SK-N-SH (cell line): ENCODE results near the gene MKRN2. TPM values are rescaled to one million over a fixed set of nuclear protein-coding genes. Genes with fewer than 3 reads are reported as not detected.
A peak's percentile ranks its signal among the peaks of the same experiment; 100 is the strongest.

ENCODE experiments used
- CTCF ChIA-PET: fragments of 300-600, 350-600 bp; formaldehyde crosslinking; extraction: SDS; loops from one replicate; lab custom pipeline; 2021; lab: Yijun Ruan, JAX
- POLR2A ChIA-PET: fragments of 350-600 bp; sonication (Branson Sonifier 250); formaldehyde crosslinking; extraction: SDS; loops from one replicate; lab custom pipeline; 2020; ENCODE audit warnings: antibody characterized with exemption, inconsistent platforms; lab: Yijun Ruan, JAX
- DNase-seq: peaks from one replicate; pipeline ENCODE4 v3.0.0; 2012
- H2AFZ ChIP-seq: fragments of 200-600 bp; sonication (generic); 2 replicates; pipeline ENCODE4 v1.8.1; 2016; ENCODE audit warnings: antibody characterized with exemption, mild to moderate bottlenecking, low read depth
- H3F3A ChIP-seq: fragments of 200-600 bp; sonication (generic); replicated peaks from 2 replicates; pipeline ENCODE3; 2016; ENCODE audit warnings: antibody characterized with exemption, mild to moderate bottlenecking; ENCODE audit not compliant: insufficient read depth
- H3K27ac ChIP-seq, 2 experiments: fragments of 200-500 bp in 1 of 2; fragments of 200-600 bp in 1 of 2; sonication (Bioruptor generic) in 1 of 2; sonication (generic), shearing (Covaris generic) in 1 of 2; 2 replicates each; pipeline versions ENCODE4 v1.5.1 to v1.6.1; 2014 to 2016; ENCODE audit warnings: low read depth in 2 of 2, inconsistent platforms in 1 of 2, low read length in 1 of 2, mild to moderate bottlenecking in 1 of 2, mixed read lengths in 1 of 2
- H3K27me3 ChIP-seq: fragments of 200-600 bp; sonication (generic), shearing (Covaris generic); 2 replicates; pipeline ENCODE4 v1.6.1; 2016; ENCODE audit warnings: mixed run types; ENCODE audit not compliant: insufficient read depth
- H3K36me3 ChIP-seq, 2 experiments: fragments of 200-500 bp in 1 of 2; fragments of 200-600 bp in 1 of 2; sonication (Bioruptor generic) in 1 of 2; sonication (generic) in 1 of 2; replicated peaks in 1 of 2; 2 replicates each; pipeline versions ENCODE3 to v1.5.1; 2014 to 2016; ENCODE audit warnings: low read length in 1 of 2, mild to moderate bottlenecking in 1 of 2; ENCODE audit not compliant: insufficient read depth in 2 of 2, control insufficient read depth in 1 of 2
- H3K4me1 ChIP-seq, 2 experiments: fragments of 200-500 bp in 1 of 2; fragments of 200-600 bp in 1 of 2; sonication (Bioruptor generic) in 1 of 2; sonication (generic), shearing (Covaris generic) in 1 of 2; 2 replicates each; pipeline versions ENCODE4 v1.5.1 to v1.6.1; 2014 to 2016; ENCODE audit warnings: low read depth in 1 of 2, low read length in 1 of 2, mixed run types in 1 of 2; ENCODE audit not compliant: insufficient read depth in 2 of 2, control insufficient read depth in 1 of 2
- H3K4me2 ChIP-seq: fragments of 200-600 bp; sonication (generic), shearing (Covaris generic); 2 replicates; pipeline ENCODE4 v1.6.1; 2017; ENCODE audit warnings: mixed run types
- H3K4me3 ChIP-seq, 2 experiments: fragments of 200-500 bp in 1 of 2; fragments of 200-600 bp in 1 of 2; sonication (Bioruptor generic) in 1 of 2; sonication (generic), shearing (Covaris generic) in 1 of 2; 2 replicates each; pipeline versions ENCODE4 v1.5.1 to v1.8.1; 2014 to 2016; ENCODE audit warnings: low read depth in 2 of 2, inconsistent platforms in 1 of 2, low read length in 1 of 2, mild to moderate bottlenecking in 1 of 2, mixed read lengths in 1 of 2, moderate library complexity in 1 of 2
- H3K79me2 ChIP-seq: fragments of 200-600 bp; sonication (generic); 2 replicates; pipeline ENCODE4 v1.8.1; 2017; ENCODE audit warnings: mild to moderate bottlenecking; ENCODE audit not compliant: insufficient read depth
- H3K9ac ChIP-seq: fragments of 200-600 bp; sonication (generic); 2 replicates; pipeline ENCODE4 v1.6.1; 2017; ENCODE audit warnings: mixed run types
- H3K9me2 ChIP-seq: fragments of 200-600 bp; sonication (generic); 2 replicates; pipeline ENCODE4 v1.6.1; 2017; ENCODE audit warnings: mixed run types
- H3K9me3 ChIP-seq: fragments of 200-600 bp; sonication (generic); 2 replicates; pipeline ENCODE4 v1.6.1; 2017; ENCODE audit warnings: mixed run types, mild to moderate bottlenecking, moderate library complexity
- H4K20me1 ChIP-seq: fragments of 200-600 bp; sonication (generic); 2 replicates; pipeline ENCODE4 v1.6.1; 2017; ENCODE audit warnings: mild to moderate bottlenecking, mixed run types; ENCODE audit not compliant: insufficient read depth
- EZH2phosphoT487 ChIP-seq: fragments of 200-600 bp; sonication (generic); IDR thresholded peaks from 2 replicates; pipeline ENCODE4 v1.6.1; 2017; ENCODE audit warnings: low read depth, mixed run types, mild to moderate bottlenecking, antibody characterized with exemption, moderate library complexity, borderline replicate concordance
- FOSL2 ChIP-seq: IDR thresholded peaks from 2 replicates; pipeline ENCODE4 v1.4.0; 2012; ENCODE audit warnings: low read depth, mild to moderate bottlenecking, moderate library complexity, borderline replicate concordance
- FOXM1 ChIP-seq: IDR thresholded peaks from 2 replicates; pipeline ENCODE4 v1.4.0; 2012; ENCODE audit warnings: low read depth, mild to moderate bottlenecking
- GABPA ChIP-seq: IDR thresholded peaks from 2 replicates; pipeline ENCODE4 v1.4.0; 2012; ENCODE audit warnings: low read depth, mild to moderate bottlenecking
- IRF3 ChIP-seq: fragments of 150-350 bp; IDR thresholded peaks from 2 replicates; pipeline ENCODE4 v1.6.1; 2016; ENCODE audit warnings: mild to moderate bottlenecking, low read depth, low read length
- JUND ChIP-seq: IDR thresholded peaks from 2 replicates; pipeline ENCODE4 v1.4.0; 2012
- MEF2A ChIP-seq: IDR thresholded peaks from 2 replicates; pipeline ENCODE4 v1.4.0; 2012; ENCODE audit warnings: low read depth, borderline replicate concordance
- MXI1 ChIP-seq: IDR thresholded peaks from 2 replicates; pipeline ENCODE4 v1.6.1; 2012; ENCODE audit warnings: mild to moderate bottlenecking, low read depth, low read length, improper control_type of control experiment
- POLR2AphosphoS5 ChIP-seq: IDR thresholded peaks from 2 replicates; pipeline ENCODE4 v1.6.1; 2012; ENCODE audit warnings: low read depth, low read length
- REST ChIP-seq: IDR thresholded peaks from 2 replicates; pipeline ENCODE4 v1.6.1; 2012; ENCODE audit warnings: mild to moderate bottlenecking, low read depth, low read length, moderate library complexity
- RXRA ChIP-seq: IDR thresholded peaks from 2 replicates; pipeline ENCODE4 v1.4.0; 2012; ENCODE audit warnings: low read depth, mild to moderate bottlenecking, borderline replicate concordance
- SMC3 ChIP-seq: IDR thresholded peaks from 2 replicates; pipeline ENCODE4 v1.6.1; 2012; ENCODE audit warnings: low read depth, low read length, improper control_type of control experiment
- TCF12 ChIP-seq: IDR thresholded peaks from 2 replicates; pipeline ENCODE4 v1.4.0; 2012
- TEAD4 ChIP-seq: IDR thresholded peaks from 2 replicates; pipeline ENCODE4 v1.4.0; 2012; ENCODE audit warnings: mild to moderate bottlenecking, borderline replicate concordance; ENCODE audit not compliant: insufficient read depth
- WGBS: methylation state at CpG from one replicate; pipeline ENCODE4 v1.1.6; 2017; ENCODE audit warnings: low lambda C conversion rate; 5-methylcytosine and 5-hydroxymethylcytosine counted together
- polyA plus RNA-seq, 3 experiments: library from polyadenylated mRNA; depleted of rRNA; stranded (reverse); fragments of >200 nt; gene quantifications; 2 replicates each; pipeline ENCODE4 v1.2.3, GENCODE V29; 2012
- TF ChIP-seq, protein P1 (sequence below): fragments of 200-600 bp; sonication (generic); IDR thresholded peaks from 2 replicates; pipeline ENCODE4 v1.6.1; 2017; ENCODE audit warnings: antibody characterized with exemption, mild to moderate bottlenecking, moderate library complexity
- TF ChIP-seq, protein P2 (sequence below): IDR thresholded peaks from 2 replicates; pipeline ENCODE4 v1.4.0; 2012; ENCODE audit warnings: low read depth, borderline replicate concordance
- TF ChIP-seq, protein P3 (sequence below): IDR thresholded peaks from 2 replicates; pipeline ENCODE4; 2012

MKRN2 gene
- polyA plus RNA-seq, 1 of the 3 experiments (the other 2 are of a cell fraction), result 29.8 TPM

- H3F3A ChIP-seq, result peaks cover 20% of the 10 kb centered on the region
- H3K9me3 ChIP-seq, result no peaks in the 10 kb centered on the region
- H3K9me2 ChIP-seq, result no peaks in the 10 kb centered on the region
- H4K20me1 ChIP-seq, result peaks cover 3% of the 10 kb centered on the region; the same call in 1 of the 2 replicates
- H3K79me2 ChIP-seq, result 0 out of 2 replicates have a peak, but pooled peaks cover 2% of the 10 kb centered on the region
- CTCF ChIA-PET, result no interaction called here
- H3K4me3 ChIP-seq, result no peak overlapping the region
- H3K4me2 ChIP-seq, result no peak overlapping the region
- POLR2A ChIA-PET, result no interaction called here
- H3K4me1 ChIP-seq, result no peaks in the 10 kb centered on the region
- no peak for DNase-seq
- 89% methylated on average over 7 of the region's 7 CpGs for WGBS
- no peak overlapping the region for H2AFZ ChIP-seq
- H3K36me3 ChIP-seq, result peaks cover 52 to 64% of the 10 kb centered on the region in 2 experiments
- no peak overlapping the region for H3K9ac ChIP-seq
- no peak for TF ChIP-seq POLR2AphosphoS5
- peak; percentile 32 for TF ChIP-seq JUND
- TF ChIP-seq GABPA, result no peak
- TF ChIP-seq, protein P1, sequence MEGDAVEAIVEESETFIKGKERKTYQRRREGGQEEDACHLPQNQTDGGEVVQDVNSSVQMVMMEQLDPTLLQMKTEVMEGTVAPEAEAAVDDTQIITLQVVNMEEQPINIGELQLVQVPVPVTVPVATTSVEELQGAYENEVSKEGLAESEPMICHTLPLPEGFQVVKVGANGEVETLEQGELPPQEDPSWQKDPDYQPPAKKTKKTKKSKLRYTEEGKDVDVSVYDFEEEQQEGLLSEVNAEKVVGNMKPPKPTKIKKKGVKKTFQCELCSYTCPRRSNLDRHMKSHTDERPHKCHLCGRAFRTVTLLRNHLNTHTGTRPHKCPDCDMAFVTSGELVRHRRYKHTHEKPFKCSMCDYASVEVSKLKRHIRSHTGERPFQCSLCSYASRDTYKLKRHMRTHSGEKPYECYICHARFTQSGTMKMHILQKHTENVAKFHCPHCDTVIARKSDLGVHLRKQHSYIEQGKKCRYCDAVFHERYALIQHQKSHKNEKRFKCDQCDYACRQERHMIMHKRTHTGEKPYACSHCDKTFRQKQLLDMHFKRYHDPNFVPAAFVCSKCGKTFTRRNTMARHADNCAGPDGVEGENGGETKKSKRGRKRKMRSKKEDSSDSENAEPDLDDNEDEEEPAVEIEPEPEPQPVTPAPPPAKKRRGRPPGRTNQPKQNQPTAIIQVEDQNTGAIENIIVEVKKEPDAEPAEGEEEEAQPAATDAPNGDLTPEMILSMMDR, result no peak
- no peak for TF ChIP-seq MXI1
- TF ChIP-seq, protein P2, sequence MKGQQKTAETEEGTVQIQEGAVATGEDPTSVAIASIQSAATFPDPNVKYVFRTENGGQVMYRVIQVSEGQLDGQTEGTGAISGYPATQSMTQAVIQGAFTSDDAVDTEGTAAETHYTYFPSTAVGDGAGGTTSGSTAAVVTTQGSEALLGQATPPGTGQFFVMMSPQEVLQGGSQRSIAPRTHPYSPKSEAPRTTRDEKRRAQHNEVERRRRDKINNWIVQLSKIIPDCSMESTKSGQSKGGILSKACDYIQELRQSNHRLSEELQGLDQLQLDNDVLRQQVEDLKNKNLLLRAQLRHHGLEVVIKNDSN, result no peak
- TF ChIP-seq REST, result no peak
- TF ChIP-seq RXRA, result no peak
- peak; percentile 47; the same call in 1 of the 2 replicates for TF ChIP-seq FOSL2
- TF ChIP-seq, protein P3, sequence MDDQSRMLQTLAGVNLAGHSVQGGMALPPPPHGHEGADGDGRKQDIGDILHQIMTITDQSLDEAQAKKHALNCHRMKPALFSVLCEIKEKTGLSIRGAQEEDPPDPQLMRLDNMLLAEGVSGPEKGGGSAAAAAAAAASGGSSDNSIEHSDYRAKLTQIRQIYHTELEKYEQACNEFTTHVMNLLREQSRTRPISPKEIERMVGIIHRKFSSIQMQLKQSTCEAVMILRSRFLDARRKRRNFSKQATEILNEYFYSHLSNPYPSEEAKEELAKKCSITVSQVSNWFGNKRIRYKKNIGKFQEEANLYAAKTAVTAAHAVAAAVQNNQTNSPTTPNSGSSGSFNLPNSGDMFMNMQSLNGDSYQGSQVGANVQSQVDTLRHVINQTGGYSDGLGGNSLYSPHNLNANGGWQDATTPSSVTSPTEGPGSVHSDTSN, result peak; percentile 48
- no peak for TF ChIP-seq IRF3
- TF ChIP-seq TCF12, result no peak
- TF ChIP-seq FOXM1, result no peak
- TF ChIP-seq MEF2A, result no peak
- no peak for TF ChIP-seq SMC3
- TF ChIP-seq EZH2phosphoT487, result no peak
- no peak for TF ChIP-seq TEAD4
- H3K27ac ChIP-seq, result no peak overlapping the region
- H3K27me3 ChIP-seq, result no peaks in the 10 kb centered on the region
Observed at GRCh38 chr3:12588039-12589009, 31.4 kb downstream of the MKRN2 start.
